HepG2 (cell line): Measurements from ENCODE around the gene CASKIN1. TPM values are rescaled to one million over a fixed set of nuclear protein-coding genes. Genes with fewer than 3 reads are reported as not detected.

Source experiments
- ADNP ChIP-seq: sonication (generic); formaldehyde crosslinking; IDR thresholded peaks from 2 replicates; pipeline ENCODE4 v1.4.0; 2020; ENCODE audit warnings: missing genetic modification reagents
- ASH2L ChIP-seq: fragments of 300-600, 200-600 bp; sonication (generic); IDR thresholded peaks from 2 replicates; pipeline ENCODE4 v1.7.0; 2017; ENCODE audit warnings: low read depth, mild to moderate bottlenecking, moderate library complexity, mixed read lengths, low read length; ENCODE audit not compliant: insufficient read length
- ATF4 ChIP-seq, 2 experiments: fragments of 450-650 bp in 1 of 2; sonication (generic) in 1 of 2; formaldehyde crosslinking; IDR thresholded peaks; 2 replicates each; pipeline versions ENCODE4 v1.5.0 to v1.8.0; 2020 to 2022; ENCODE audit warnings: mild to moderate bottlenecking in 1 of 2, missing genetic modification reagents in 1 of 2
- CBFB ChIP-seq: sonication (generic); formaldehyde crosslinking; IDR thresholded peaks from 2 replicates; pipeline ENCODE4 v1.4.0; 2020; ENCODE audit warnings: missing genetic modification reagents
- E2F1 ChIP-seq: sonication (generic); formaldehyde crosslinking; IDR thresholded peaks from 2 replicates; pipeline ENCODE4 v1.5.0; 2020; ENCODE audit warnings: missing genetic modification reagents
- ELF3 ChIP-seq: IDR thresholded peaks from 2 replicates; pipeline ENCODE4 v1.6.1; 2016; ENCODE audit warnings: missing genetic modification reagents, missing compliant biosample characterization
- FOXC1 ChIP-seq: sonication (generic); formaldehyde crosslinking; IDR thresholded peaks from 2 replicates; pipeline ENCODE4 v1.8.0; 2022; ENCODE audit warnings: mild to moderate bottlenecking, missing genetic modification reagents, borderline replicate concordance
- HDAC6 ChIP-seq: fragments of 200-600 bp; sonication (generic); IDR thresholded peaks from 2 replicates; pipeline ENCODE4 v1.7.0; 2017; ENCODE audit warnings: mild to moderate bottlenecking, antibody characterized with exemption, low read length, low read depth
- KDM4B ChIP-seq: sonication (generic); formaldehyde crosslinking; IDR thresholded peaks from 2 replicates; pipeline ENCODE4 v1.4.0; 2020; ENCODE audit warnings: missing genetic modification reagents
- MAFF ChIP-seq: IDR thresholded peaks from 2 replicates; pipeline ENCODE4 v1.6.1; 2011; ENCODE audit warnings: low read depth, low read length, improper control_type of control experiment
- MLLT10 ChIP-seq: sonication (generic); formaldehyde crosslinking; IDR thresholded peaks from 2 replicates; pipeline ENCODE4 v1.4.0; 2020; ENCODE audit warnings: missing genetic modification reagents
- NFE2L1 ChIP-seq: sonication (generic); formaldehyde crosslinking; IDR thresholded peaks from 2 replicates; pipeline ENCODE4 v1.4.0; 2020; ENCODE audit warnings: missing genetic modification reagents, mild to moderate bottlenecking, borderline replicate concordance
- POGZ ChIP-seq: sonication (generic); formaldehyde crosslinking; IDR thresholded peaks from 2 replicates; pipeline ENCODE4 v1.4.0; 2020; ENCODE audit warnings: mild to moderate bottlenecking, missing genetic modification reagents
- RBFOX2 ChIP-seq: fragments of 200-400 bp; formaldehyde crosslinking; IDR thresholded peaks from 2 replicates; pipeline ENCODE4 v1.6.1; 2017; ENCODE audit warnings: low read depth, mild to moderate bottlenecking, low read length
- RXRB ChIP-seq: IDR thresholded peaks from 2 replicates; pipeline ENCODE4 v1.6.1; 2016; ENCODE audit warnings: borderline replicate concordance, missing genetic modification reagents, missing compliant biosample characterization
- TEAD3 ChIP-seq: optimal IDR thresholded peaks from 2 replicates; pipeline ENCODE3; 2016; ENCODE audit warnings: borderline replicate concordance
- TFAP4 ChIP-seq: sonication (generic); IDR thresholded peaks from 2 replicates; pipeline ENCODE4 v1.6.1; 2016; ENCODE audit warnings: low read depth, borderline replicate concordance
- TOE1 ChIP-seq: sonication (generic); formaldehyde crosslinking; IDR thresholded peaks from 2 replicates; pipeline ENCODE4 v1.4.0; 2020; ENCODE audit warnings: mild to moderate bottlenecking, missing genetic modification reagents
- ZBTB10 ChIP-seq: sonication (generic); formaldehyde crosslinking; IDR thresholded peaks from 2 replicates; pipeline ENCODE4 v1.4.0; 2020; ENCODE audit warnings: missing genetic modification reagents, borderline replicate concordance
- ZBTB20 ChIP-seq: sonication (generic); formaldehyde crosslinking; IDR thresholded peaks from 2 replicates; pipeline ENCODE4 v1.8.1; 2023; ENCODE audit warnings: missing genetic modification reagents, low read depth, mild to moderate bottlenecking, borderline replicate concordance
- ZNF160 ChIP-seq: sonication (generic); formaldehyde crosslinking; IDR thresholded peaks from 2 replicates; pipeline ENCODE4 v1.8.0; 2022; ENCODE audit warnings: mild to moderate bottlenecking, inconsistent platforms, missing genetic modification reagents
- ZNF350 ChIP-seq: sonication (generic); formaldehyde crosslinking; IDR thresholded peaks from 2 replicates; pipeline ENCODE4 v1.4.0; 2020; ENCODE audit warnings: mild to moderate bottlenecking, low read depth, missing genetic modification reagents, borderline replicate concordance
- ZNF550 ChIP-seq: sonication (generic); formaldehyde crosslinking; IDR thresholded peaks from 2 replicates; pipeline ENCODE4 v1.4.0; 2020; ENCODE audit warnings: mild to moderate bottlenecking, missing genetic modification reagents, borderline replicate concordance
- polyA plus RNA-seq, 8 experiments: library from polyadenylated mRNA; depleted of rRNA in 3 of 8; stranded (reverse) in 7 of 8; unstranded in 1 of 8; fragments of >200 nt; fragmentation: Illumina TruSeq in 4 of 8; extraction: Trizol in 4 of 8; gene quantifications; 2 replicates each; pipeline versions ENCODE4 v1.2.1 to v1.2.3, GENCODE V29; 2011 to 2016; ENCODE audit warnings: low read depth in 4 of 8, missing spikeins in 1 of 8, mixed read lengths in 1 of 8; ENCODE audit not compliant: insufficient read depth in 1 of 8
- total RNA-seq, 5 experiments: library from RNA; depleted of rRNA; stranded (reverse); fragments of >200 nt; fragmentation: Illumina TruSeq; extraction: Trizol; gene quantifications; 2 replicates each; pipeline ENCODE4 v1.2.3, GENCODE V29; 2016; ENCODE audit warnings: low read depth in 1 of 5

Gene CASKIN1
- total and polyA plus RNA-seq, 2 of the 13 experiments (the other 11 are each of a cell fraction or from before 2014, with no cell fraction given) = 1.2 to 2.2 TPM

GRCh38 chr16:2155091-2155950 is 41.1 kb downstream of the CASKIN1 start, which contains the start of gene TRAF7 (continued):
- peak; percentile 50 for TF ChIP-seq TEAD3 (CRISPR knock-in tag)
- TF ChIP-seq ZBTB20 (CRISPR knock-in tag) = peak; percentile 70; the same call in 1 of the 2 replicates
- no peak for TF ChIP-seq TOE1 (CRISPR knock-in tag)
- no peak for TF ChIP-seq HDAC6
- TF ChIP-seq NFE2L1 (CRISPR knock-in tag) = no peak
- no peak for TF ChIP-seq POGZ (CRISPR knock-in tag)
- no peak for TF ChIP-seq ADNP (CRISPR knock-in tag)
- no peak for TF ChIP-seq ATF4 (CRISPR knock-in tag; IDR thresholded peaks at IDR 0.05)
- TF ChIP-seq TFAP4 = peak; percentile 29; the same call in 1 of the 2 replicates
- TF ChIP-seq MLLT10 = no peak; the same call in 1 of the 2 replicates
- TF ChIP-seq RBFOX2 = peak; percentile 95
- TF ChIP-seq ZNF550 (CRISPR knock-in tag) = no peak
- peak; percentile 53 for TF ChIP-seq ELF3 (CRISPR knock-in tag)
- peak; percentile 90 for TF ChIP-seq E2F1
- no peak for TF ChIP-seq MAFF
- TF ChIP-seq FOXC1 (CRISPR knock-in tag) = peak; percentile 96
- peak; percentile 66; the same call in 1 of the 2 replicates for TF ChIP-seq RXRB (CRISPR knock-in tag)
- 0 out of 2 replicates have a peak, but pooled peaks have one; percentile 46 for TF ChIP-seq CBFB (CRISPR knock-in tag)
- peak; percentile 84 for TF ChIP-seq ZNF160 (CRISPR knock-in tag)
- TF ChIP-seq ZNF350 (CRISPR knock-in tag) = no peak
- no peak for TF ChIP-seq ZBTB10 (CRISPR knock-in tag)
- TF ChIP-seq KDM4B (CRISPR knock-in tag) = peak; percentile 74; the same call in 1 of the 2 replicates
- peak; percentile 53 for TF ChIP-seq ASH2L
